ENCODE measurements around the gene FAM47E. TPM values are rescaled to one million over a fixed set of nuclear protein-coding genes. Genes with fewer than 3 reads are reported as not detected.
"Not testable (repeated sequence)": the region's sequence is repeated elsewhere in the genome, so short reads cannot be mapped to it uniquely, and the experiment has no call there.

FAM47E gene
- total RNA-seq, 1 experiment from 2014 or later, result 0.02 TPM

DNA sequence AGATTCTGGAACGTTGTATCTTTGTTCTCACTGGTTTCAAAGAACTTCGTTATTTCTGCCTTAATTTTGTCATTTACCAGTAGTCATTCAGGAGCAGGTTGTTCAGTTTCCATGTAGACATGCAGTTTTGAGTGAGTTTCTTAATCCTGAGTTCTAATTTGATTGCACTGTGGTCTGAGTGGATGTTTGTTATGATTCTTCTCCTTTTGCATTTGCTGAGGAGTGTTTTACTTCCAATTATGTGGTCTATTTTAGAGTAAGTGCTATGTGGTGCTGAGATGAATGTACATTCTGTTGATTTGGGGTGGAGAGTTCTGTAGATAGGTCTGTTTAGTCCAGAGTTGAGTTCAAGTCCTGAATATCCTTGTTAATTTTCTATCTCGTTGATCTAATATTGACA lies 36.3 kb downstream of the FAM47E start:
- H3K4me3 ChIP-seq, H3K36me3 ChIP-seq, H3K27ac ChIP-seq, DNase-seq, H3K27me3 ChIP-seq, H3K4me1 ChIP-seq: not testable (repeated sequence)
- peaks cover 14% of the 10 kb centered on the region for H3K9me3 ChIP-seq (replicated peaks)

GRCh38 chr4:76292730-76293129 lies 41.2 kb downstream of the FAM47E start:
- H3K9me3 ChIP-seq (replicated peaks), result peaks cover 1% of the 10 kb centered on the region
- no peak overlapping the region for H3K4me3 ChIP-seq
- no peak for DNase-seq
- no peaks in the 10 kb centered on the region for H3K27me3 ChIP-seq
- no peaks in the 10 kb centered on the region for H3K4me1 ChIP-seq
- no peaks in the 10 kb centered on the region for H3K36me3 ChIP-seq
- no peak overlapping the region for H3K27ac ChIP-seq

DNA sequence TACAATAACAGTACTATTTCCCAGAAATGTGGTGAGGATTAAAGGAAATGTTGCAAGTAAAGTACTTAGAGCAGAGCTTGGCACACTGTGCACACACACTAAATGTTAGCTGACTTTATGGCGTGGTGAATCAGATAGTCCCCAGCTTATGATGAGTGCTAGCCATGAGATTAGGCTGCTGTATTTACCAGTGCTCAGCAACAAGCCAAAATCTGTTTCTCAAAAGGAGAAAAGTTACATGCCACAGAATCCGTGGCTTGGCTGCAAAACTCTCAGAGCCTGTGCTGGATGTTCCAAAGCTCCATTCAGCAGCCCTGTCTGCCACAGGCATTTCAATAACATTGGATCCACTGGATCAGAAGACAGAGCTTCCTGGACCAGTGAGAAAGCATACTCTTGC lies 42.3 kb downstream of the FAM47E start:
- Histone ChIP-seq H3K27me3 (no peaks in the 10 kb centered on the region), H3K4me1 (no peaks in the 10 kb centered on the region), H3K27ac (no peak overlapping the region), H3K36me3 (no peaks in the 10 kb centered on the region), H3K4me3 (no peak overlapping the region), H3K9me3 (replicated peaks) (peaks cover 10% of the 10 kb centered on the region)
- no peak for DNase-seq

GRCh38 chr4:76296286-76296820 lies 44.8 kb downstream of the FAM47E start:
- H3K36me3 ChIP-seq, result no peaks in the 10 kb centered on the region

DNA sequence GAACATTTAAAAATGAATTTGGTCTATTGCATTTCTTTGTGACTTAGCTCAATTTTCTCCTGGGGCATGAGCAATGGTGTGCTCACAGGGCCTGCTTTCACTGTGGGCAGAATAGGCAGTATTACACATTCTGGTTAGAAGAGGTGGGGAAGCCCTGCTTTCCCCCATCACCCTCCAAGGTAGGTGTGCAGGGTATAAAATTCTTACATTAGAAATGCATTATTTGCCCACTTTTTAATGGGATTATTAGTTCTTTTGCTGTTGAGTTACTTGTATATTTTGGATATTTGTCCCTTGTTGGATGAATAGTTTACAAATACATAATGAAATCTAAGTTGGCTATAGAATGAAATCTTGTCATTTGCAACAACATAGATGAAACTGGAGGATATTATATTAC lies 46.7 kb downstream of the FAM47E start:
- Histone ChIP-seq H3K27me3 (no peaks in the 10 kb centered on the region), H3K4me3 (no peak overlapping the region), H3K27ac (no peak overlapping the region), H3K9me3 (replicated peaks) (peaks cover 10% of the 10 kb centered on the region), H3K4me1 (peaks cover 23% of the 10 kb centered on the region), H3K36me3 (no peaks in the 10 kb centered on the region)
- DNase-seq, result no peak

More at GRCh38 chr4:76296286-76296820, 44.8 kb downstream of the FAM47E start:
- DNase-seq, result no peak
- Histone ChIP-seq H3K27me3 (no peaks in the 10 kb centered on the region), H3K4me1 (peaks cover 14% of the 10 kb centered on the region), H3K4me3 (no peak overlapping the region), H3K27ac (no peak overlapping the region), H3K9me3 (replicated peaks) (peaks cover 10% of the 10 kb centered on the region)

DNA sequence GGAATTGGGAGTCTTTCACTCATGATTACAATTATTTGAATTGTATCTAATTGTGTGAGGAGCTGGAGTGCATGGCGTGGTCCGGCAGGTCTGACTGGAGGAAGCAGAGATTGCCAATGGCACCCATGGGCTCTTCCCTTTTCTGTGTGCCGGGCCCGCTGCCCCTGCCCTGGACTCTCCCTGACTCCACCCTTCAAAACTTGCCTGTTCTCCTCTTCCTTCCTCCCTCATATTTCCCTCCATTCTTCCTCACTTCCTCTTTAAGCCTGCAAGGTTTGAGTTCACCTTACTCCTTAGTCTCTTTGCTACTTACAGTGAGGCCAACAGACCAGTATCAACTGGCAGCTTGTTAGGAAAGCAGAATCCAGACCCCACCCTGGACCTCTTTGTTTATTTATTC lies 48.5 kb downstream of the FAM47E start:
- no peaks in the 10 kb centered on the region for H3K36me3 ChIP-seq
- H3K27ac ChIP-seq, result no peak overlapping the region
- H3K27me3 ChIP-seq, result no peaks in the 10 kb centered on the region
- H3K4me1 ChIP-seq, result peaks cover 23% of the 10 kb centered on the region
- H3K9me3 ChIP-seq (replicated peaks), result peaks cover 10% of the 10 kb centered on the region
- DNase-seq, result no peak
- no peak overlapping the region for H3K4me3 ChIP-seq

DNA sequence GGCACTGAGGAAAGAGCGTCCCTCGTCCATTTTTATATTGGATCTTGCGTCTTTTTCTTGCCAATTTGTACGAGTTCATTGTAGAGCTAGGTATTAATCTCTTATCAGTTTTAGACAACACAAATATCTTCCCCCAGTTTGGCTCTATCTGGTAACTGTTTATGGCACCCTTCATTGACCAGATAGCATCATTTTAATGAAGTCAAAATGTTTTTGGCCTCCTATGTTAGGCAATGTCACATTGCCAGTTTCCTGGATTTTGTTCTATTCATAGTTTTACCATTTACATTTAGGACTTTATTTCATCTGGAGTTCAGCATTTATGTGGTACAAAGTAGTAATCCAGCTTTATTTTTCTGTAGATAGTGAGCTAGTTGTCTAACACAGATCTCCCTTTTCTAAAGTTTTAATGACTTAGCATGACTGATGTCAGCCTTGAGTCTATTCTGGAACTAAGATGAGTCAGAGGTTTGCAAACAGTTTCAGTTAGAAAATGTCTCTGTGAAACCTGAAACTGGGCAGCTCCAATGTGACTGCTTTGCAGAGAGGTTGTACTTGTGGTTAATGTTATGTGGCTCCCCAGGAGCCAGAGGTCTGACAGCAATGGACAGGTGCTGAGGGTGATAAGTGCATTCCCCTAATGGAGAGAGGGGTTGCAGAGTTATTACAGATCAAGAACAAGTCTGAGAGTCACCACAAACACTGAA lies 49.7 kb downstream of the FAM47E start:
- peak overlapping the region; percentile 74 for H3K27ac ChIP-seq
- DNase-seq, result peak; percentile 96 to 99
- H3K4me1 ChIP-seq, result peaks cover 23% of the 10 kb centered on the region

GRCh38 chr4:76301775-76302162 lies 50.2 kb downstream of the FAM47E start:
- H3K27me3 ChIP-seq, result no peaks in the 10 kb centered on the region
- H3K36me3 ChIP-seq, result no peaks in the 10 kb centered on the region
- peaks cover 23% of the 10 kb centered on the region for H3K4me1 ChIP-seq
- no peak for DNase-seq
- H3K9me3 ChIP-seq (replicated peaks), result peaks cover 10% of the 10 kb centered on the region
- H3K4me3 ChIP-seq, result no peak overlapping the region
- H3K27ac ChIP-seq, result peak overlapping the region; percentile 74

More for the DNA sequence above, 49.7 kb downstream of the FAM47E start:
- H3K27me3 ChIP-seq, result no peaks in the 10 kb centered on the region
- H3K4me3 ChIP-seq, result no peak overlapping the region
- H3K36me3 ChIP-seq, result no peaks in the 10 kb centered on the region
- H3K9me3 ChIP-seq (replicated peaks), result peaks cover 10% of the 10 kb centered on the region

DNA sequence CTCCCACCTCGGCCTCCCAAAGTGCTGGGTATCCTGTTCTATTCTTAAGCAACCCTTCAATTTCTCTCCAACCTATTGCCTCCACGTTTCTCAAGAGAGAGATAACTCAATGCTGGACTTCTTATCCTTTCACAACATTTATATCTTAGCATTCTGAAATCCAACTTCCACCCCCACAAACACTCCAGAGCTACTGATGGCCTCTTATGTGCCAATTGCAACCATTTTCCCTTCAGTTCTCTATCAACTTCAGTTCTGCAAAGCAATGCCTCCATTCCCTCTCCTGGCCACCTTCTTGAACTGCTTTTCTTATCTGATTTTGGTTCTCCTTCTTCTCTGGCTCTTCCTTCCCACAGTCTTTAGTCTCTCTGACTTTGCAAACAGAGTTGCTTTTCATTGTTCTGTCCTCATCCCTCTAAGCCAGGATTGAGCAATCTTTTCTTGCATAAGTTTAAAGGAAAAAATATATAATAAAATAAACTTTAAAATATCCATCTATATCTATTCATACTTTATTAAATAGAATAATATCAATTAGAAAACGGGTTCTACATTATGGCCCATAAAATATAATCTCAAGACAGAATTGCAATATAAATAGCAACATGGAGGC lies 51.4 kb downstream of the FAM47E start:
- H3K9me3 ChIP-seq (replicated peaks), result peaks cover 7% of the 10 kb centered on the region
- no peak for DNase-seq
- H3K27ac ChIP-seq, result no peak overlapping the region
- peaks cover 23% of the 10 kb centered on the region for H3K4me1 ChIP-seq
- H3K36me3 ChIP-seq, result no peaks in the 10 kb centered on the region
- H3K27me3 ChIP-seq, result no peaks in the 10 kb centered on the region
- H3K4me3 ChIP-seq, result no peak overlapping the region

GRCh38 chr4:76305033-76305687 lies 53.6 kb downstream of the FAM47E start:
- peaks cover 27% of the 10 kb centered on the region for H3K4me1 ChIP-seq
- peak overlapping the region; percentile 68; the same call in 1 of the 2 replicates for H3K4me3 ChIP-seq
- no peaks in the 10 kb centered on the region for H3K27me3 ChIP-seq
- H3K9me3 ChIP-seq (replicated peaks), result no peaks in the 10 kb centered on the region
- no peak overlapping the region for H3K27ac ChIP-seq
- H3K36me3 ChIP-seq, result no peaks in the 10 kb centered on the region; the same call in 1 of the 2 replicates
- DNase-seq, result no peak

DNA sequence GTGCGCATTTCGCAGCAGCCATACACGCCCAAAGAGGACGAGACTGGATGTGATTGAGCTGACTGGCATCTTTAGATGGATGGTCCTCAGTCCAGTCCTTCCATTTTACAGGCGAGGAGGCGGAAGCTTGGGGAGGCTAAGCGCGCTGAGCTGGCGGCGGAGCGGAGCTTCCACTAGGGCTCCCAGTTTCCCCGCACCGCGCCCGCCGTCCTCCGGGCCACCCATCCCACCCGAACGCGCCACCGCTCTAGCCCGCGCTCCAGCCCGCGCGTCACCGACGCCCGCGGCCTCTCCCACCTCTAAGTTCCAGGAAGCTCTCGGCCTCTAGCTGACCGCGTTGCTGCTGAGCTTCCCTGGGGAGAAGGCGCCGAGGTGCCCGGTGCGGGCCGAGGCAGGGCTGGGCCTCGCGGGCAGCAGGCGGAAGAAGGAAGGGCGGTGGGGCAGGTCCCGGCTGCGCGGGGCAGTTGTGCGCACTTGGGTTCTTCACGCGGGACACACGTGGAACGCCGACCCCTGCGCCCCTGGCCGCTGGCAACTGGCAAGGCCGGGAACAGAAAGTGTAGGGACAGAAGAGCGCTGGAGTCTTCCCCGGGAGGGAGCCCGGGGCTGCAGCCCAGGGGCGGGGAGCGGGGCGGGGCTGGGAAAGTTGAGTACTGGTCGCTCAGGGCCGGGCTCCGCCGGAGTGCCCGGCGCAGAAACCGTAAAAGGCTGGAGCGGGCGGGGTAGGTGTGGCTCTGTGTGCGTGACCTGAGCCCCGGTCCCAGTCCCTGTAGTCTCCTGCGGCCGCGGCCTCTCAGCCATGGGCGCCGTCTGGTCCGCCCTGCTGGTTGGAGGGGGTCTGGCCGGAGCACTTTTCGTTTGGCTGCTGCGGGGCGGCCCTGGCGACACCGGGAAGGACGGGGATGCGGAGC lies 54.7 kb downstream of the FAM47E start, which contains the start of gene STBD1:
TSS of gene STBD1 (plus strand) at position 763 of the 911 bp plus-strand sequence. CDS start at position 800, 37 bp downstream.
- Histone ChIP-seq H3K36me3 (no peaks in the 10 kb centered on the region; the same call in 1 of the 2 replicates), H3K27ac (peak within 1 kb of the TSS; percentile 62), H3K9me3 (replicated peaks) (no peaks in the 10 kb centered on the region), H3K27me3 (no peaks in the 10 kb centered on the region), H3K4me3 (peak within 1 kb of the TSS; percentile 68), H3K4me1 (peaks cover 16% of the 10 kb centered on the region)
- DNase-seq, result peak; percentile 74 to 78

DNA sequence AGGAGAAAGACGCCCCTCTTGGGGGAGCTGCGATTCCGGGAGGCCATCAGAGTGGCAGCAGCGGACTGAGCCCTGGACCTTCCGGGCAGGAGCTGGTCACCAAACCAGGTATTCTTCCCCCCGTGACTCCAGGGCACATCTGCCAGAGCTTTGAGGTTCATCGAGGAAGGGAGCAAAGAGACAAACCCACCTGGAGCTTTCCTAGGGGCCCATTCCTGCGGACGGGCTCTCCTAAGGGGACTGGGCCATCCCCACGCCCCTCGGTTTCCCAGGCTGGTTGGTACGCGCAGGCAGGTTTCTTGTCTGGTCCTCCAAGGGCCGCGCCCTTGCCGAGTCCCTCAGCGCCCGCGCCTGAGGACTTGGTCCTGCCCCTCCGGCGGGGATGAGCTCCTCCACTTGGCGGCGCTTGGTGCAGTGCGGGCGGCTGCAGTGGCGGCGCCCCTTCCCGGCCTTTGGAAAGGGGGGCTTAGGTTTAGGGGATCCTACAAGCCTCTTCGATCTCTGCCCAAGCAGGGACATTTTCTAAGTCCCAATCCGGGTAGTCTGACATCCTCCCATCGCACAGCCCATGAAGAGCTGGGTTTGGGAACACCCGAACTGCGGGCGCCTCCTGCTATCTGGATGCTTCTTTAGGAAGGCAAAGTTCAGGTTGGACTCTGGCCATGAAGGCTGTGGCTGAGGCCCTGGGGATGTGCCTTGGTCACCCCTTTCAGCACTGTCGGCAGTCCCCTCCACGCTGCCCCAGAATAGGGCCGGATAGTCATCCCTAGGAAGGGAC lies 55.5 kb downstream of the FAM47E start:
- Histone ChIP-seq H3K4me1 (peaks cover 10% of the 10 kb centered on the region), H3K9me3 (replicated peaks) (no peaks in the 10 kb centered on the region), H3K27ac (peak overlapping the region; percentile 62), H3K36me3 (no peaks in the 10 kb centered on the region; the same call in 1 of the 2 replicates), H3K4me3 (peak overlapping the region; percentile 68), H3K27me3 (no peaks in the 10 kb centered on the region)
- peak; percentile 50 to 60 for DNase-seq

GRCh38 chr4:76307660-76308014 lies 56.1 kb downstream of the FAM47E start:
- Histone ChIP-seq H3K4me1 (peaks cover 6% of the 10 kb centered on the region; the same call in 1 of the 2 replicates), H3K36me3 (no peaks in the 10 kb centered on the region; the same call in 1 of the 2 replicates), H3K4me3 (peak overlapping the region; percentile 68), H3K27ac (no peak overlapping the region), H3K9me3 (replicated peaks) (no peaks in the 10 kb centered on the region), H3K27me3 (no peaks in the 10 kb centered on the region)
- DNase-seq, result peak; percentile 24 to 36
